GM18499 (cell line): ENCODE data around the gene NUMB.
"Not testable (repeated sequence)": the region's sequence is repeated elsewhere in the genome, so short reads cannot be mapped to it uniquely, and the experiment has no call there.

ENCODE experiments used
- ATAC-seq: cut with Tn5 transposase; IDR thresholded peaks from one replicate; pipeline ENCODE4 v1.9.1; 2021; ENCODE audit warnings: moderate number of reproducible peaks; ENCODE audit not compliant: insufficient read depth, unreplicated experiment

NUMB gene

GRCh38 chr14:73370561-73370960, 87.8 kb downstream of the NUMB start:
- ATAC-seq = no peak

- no peak for ATAC-seq
Measured at GRCh38 chr14:73369428-73369827, 88.9 kb downstream of the NUMB start.

GRCh38 chr14:73368616-73369015, 89.7 kb downstream of the NUMB start:
- no peak for ATAC-seq

GRCh38 chr14:73365727-73366126, 92.6 kb downstream of the NUMB start:
- no peak for ATAC-seq

- no peak for ATAC-seq
Measured at GRCh38 chr14:73364559-73364958, 93.8 kb downstream of the NUMB start.

GRCh38 chr14:73359445-73359844, 98.9 kb downstream of the NUMB start:
- ATAC-seq = no peak

- no peak for ATAC-seq
Measured at GRCh38 chr14:73358187-73358586, 100.2 kb downstream of the NUMB start.

- ATAC-seq = not testable (repeated sequence)
Measured at GRCh38 chr14:73349091-73349490, 109.3 kb downstream of the NUMB start.

GRCh38 chr14:73344319-73344718, 114.0 kb downstream of the NUMB start:
- no peak for ATAC-seq

GRCh38 chr14:73342670-73343069, 115.7 kb downstream of the NUMB start:
- no peak for ATAC-seq

GRCh38 chr14:73339846-73340595, 118.3 kb downstream of the NUMB start:
- ATAC-seq = no peak

- no peak for ATAC-seq
Measured at GRCh38 chr14:73339206-73339605, 119.1 kb downstream of the NUMB start.

- no peak for ATAC-seq
Measured at GRCh38 chr14:73338551-73338950, 119.8 kb downstream of the NUMB start.

- ATAC-seq = no peak
Measured at GRCh38 chr14:73333031-73333430, 125.3 kb downstream of the NUMB start.

- no peak for ATAC-seq
Measured at GRCh38 chr14:73325630-73326299, 132.6 kb downstream of the NUMB start.

- no peak for ATAC-seq
Measured at GRCh38 chr14:73325063-73325462, 133.3 kb downstream of the NUMB start.

GRCh38 chr14:73324533-73324932, 133.8 kb downstream of the NUMB start:
- no peak for ATAC-seq

GRCh38 chr14:73323896-73324399, 134.4 kb downstream of the NUMB start:
- ATAC-seq = no peak

- no peak for ATAC-seq
Measured at GRCh38 chr14:73313151-73313550, 145.2 kb downstream of the NUMB start.

GRCh38 chr14:73312687-73313086, 145.7 kb downstream of the NUMB start:
- no peak for ATAC-seq

- no peak for ATAC-seq
Measured at GRCh38 chr14:73311708-73312030, 146.7 kb downstream of the NUMB start.

- not testable (repeated sequence) for ATAC-seq
Measured at GRCh38 chr14:73309207-73309606, 149.1 kb downstream of the NUMB start.
